HFFc6 (cell line): ENCODE results near the gene MYO7A. TPM values are rescaled to one million over a fixed set of nuclear protein-coding genes. Genes with fewer than 3 reads are reported as not detected.

Source experiments
- DNase-seq: peaks from one replicate; pipeline ENCODE4 v3.0.0-alpha.2; 2018
- H3K27ac Mint-ChIP-seq: 2 replicates; pipeline ENCODE4 v1.8.0; 2020; ENCODE audit warnings: mild to moderate bottlenecking, mixed read lengths
- H3K27me3 Mint-ChIP-seq: 2 replicates; pipeline ENCODE4 v1.8.0; 2021; ENCODE audit warnings: mild to moderate bottlenecking, moderate library complexity, mixed read lengths; ENCODE audit not compliant: insufficient read depth
- H3K36me3 Mint-ChIP-seq: 2 replicates; pipeline ENCODE4 v1.8.0; 2021; ENCODE audit warnings: low read depth, mixed read lengths
- H3K4me1 Mint-ChIP-seq: 2 replicates; pipeline ENCODE4 v1.8.0; 2020; ENCODE audit warnings: low read depth, mixed read lengths
- H3K4me3 Mint-ChIP-seq: 2 replicates; pipeline ENCODE4 v1.8.0; 2020; ENCODE audit warnings: mild to moderate bottlenecking, moderate library complexity, mixed read lengths
- H3K9me3 Mint-ChIP-seq: 2 replicates; pipeline ENCODE4 v1.8.0; 2020; ENCODE audit warnings: mild to moderate bottlenecking, mixed read lengths
- CTCF ChIP-seq: fragments of 200-600 bp; sonication (generic); IDR thresholded peaks from 2 replicates; pipeline ENCODE4 v1.5.0; 2021; ENCODE audit warnings: antibody characterized with exemption, mild to moderate bottlenecking
- total RNA-seq, 6 experiments: library from RNA; stranded (reverse); fragmentation: NEBNext Ultra II Directional; extraction: Animal tissue kit (Norgen Biotek cat#: 25700); gene quantifications; 2 replicates in 1 of 6; 3 replicates in 5 of 6; pipeline ENCODE4 v1.2.3, GENCODE V29; 2021

The MYO7A gene
- total RNA-seq, 6 experiments from 2014 or later, result 0.05 to 0.09 TPM; not detected in 4

GRCh38 chr11:77115956-77116355 is 12.1 kb upstream of the MYO7A start:
- Mint-ChIP-seq H3K27me3 (peaks cover 1% of the 10 kb centered on the region; the same call in 1 of the 2 replicates), H3K9me3 (no peaks in the 10 kb centered on the region), H3K36me3 (peaks cover 6% of the 10 kb centered on the region; the same call in 1 of the 2 replicates), H3K4me3 (no peak overlapping the region), H3K27ac (no peak overlapping the region), H3K4me1 (peaks cover 20% of the 10 kb centered on the region)
- DNase-seq, result no peak
- TF ChIP-seq CTCF, result no peak

- Mint-ChIP-seq H3K4me3 (no peak overlapping the region), H3K4me1 (peaks cover 8% of the 10 kb centered on the region), H3K9me3 (no peaks in the 10 kb centered on the region), H3K27me3 (peaks cover 1% of the 10 kb centered on the region; the same call in 1 of the 2 replicates), H3K27ac (no peak overlapping the region), H3K36me3 (peaks cover 8% of the 10 kb centered on the region; the same call in 1 of the 2 replicates)
- no peak for DNase-seq
- no peak for TF ChIP-seq CTCF
These were observed 10.6 kb upstream of the MYO7A start for GRCh38 chr11:77117492-77117891.

GRCh38 chr11:77118086-77118485 is 10.0 kb upstream of the MYO7A start:
- no peak for TF ChIP-seq CTCF
- H3K27me3 Mint-ChIP-seq, result peaks cover 1% of the 10 kb centered on the region; the same call in 1 of the 2 replicates
- H3K27ac Mint-ChIP-seq, result no peak overlapping the region
- H3K9me3 Mint-ChIP-seq, result no peaks in the 10 kb centered on the region
- no peak for DNase-seq
- peaks cover 8% of the 10 kb centered on the region; the same call in 1 of the 2 replicates for H3K36me3 Mint-ChIP-seq
- H3K4me3 Mint-ChIP-seq, result no peak overlapping the region
- H3K4me1 Mint-ChIP-seq, result peaks cover 6% of the 10 kb centered on the region

GRCh38 chr11:77118971-77119370 is 9.1 kb upstream of the MYO7A start:
- Mint-ChIP-seq H3K27me3 (peaks cover 1% of the 10 kb centered on the region; the same call in 1 of the 2 replicates), H3K27ac (no peak overlapping the region), H3K4me3 (no peak overlapping the region), H3K9me3 (no peaks in the 10 kb centered on the region), H3K36me3 (peaks cover 8% of the 10 kb centered on the region; the same call in 1 of the 2 replicates), H3K4me1 (no peaks in the 10 kb centered on the region)
- no peak for TF ChIP-seq CTCF
- no peak for DNase-seq

GRCh38 chr11:77119531-77119936 is 8.5 kb upstream of the MYO7A start:
- no peaks in the 10 kb centered on the region for H3K9me3 Mint-ChIP-seq
- H3K27ac Mint-ChIP-seq, result no peak overlapping the region
- no peak for DNase-seq
- no peak for TF ChIP-seq CTCF
- no peak overlapping the region for H3K4me3 Mint-ChIP-seq
- H3K4me1 Mint-ChIP-seq, result no peaks in the 10 kb centered on the region
- H3K27me3 Mint-ChIP-seq, result peaks cover 3% of the 10 kb centered on the region; the same call in 1 of the 2 replicates
- H3K36me3 Mint-ChIP-seq, result peaks cover 8% of the 10 kb centered on the region; the same call in 1 of the 2 replicates
